ENCODE results near the gene NT5C2. TPM values are rescaled to one million over a fixed set of nuclear protein-coding genes. Genes with fewer than 3 reads are reported as not detected.
"Not testable (repeated sequence)": the region's sequence is repeated elsewhere in the genome, so short reads cannot be mapped to it uniquely, and the experiment has no call there.

The NT5C2 gene
- total and polyA plus RNA-seq, 2 donors (not counting 1 experiment from before 2014, with no cell fraction given), result 38.6 to 80.8 TPM

DNA sequence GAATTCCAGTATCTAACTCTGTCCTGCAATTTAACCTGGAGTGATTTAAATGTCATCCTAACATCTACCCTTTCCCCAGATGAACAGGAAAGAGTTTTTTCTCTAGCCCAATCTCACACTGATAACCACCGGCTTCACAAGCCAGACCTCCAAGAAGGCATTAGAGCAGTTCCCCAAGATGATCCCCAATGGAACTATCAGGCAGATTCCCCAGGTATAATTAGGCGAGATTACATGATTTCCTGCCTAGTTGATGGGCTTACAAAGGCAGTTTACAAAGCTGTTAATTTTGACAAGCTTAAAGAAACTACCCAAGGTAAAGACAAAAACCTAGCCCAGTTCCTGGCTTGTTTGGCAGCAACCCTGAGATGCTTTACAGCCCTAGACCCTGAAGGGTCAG lies 14.1 kb upstream of the NT5C2 start:
- intact Hi-C loops (cut with micrococcal nuclease), result no loop called here
- Mint-ChIP-seq H3K4me1 (no peaks in the 10 kb centered on the region), H3K9me3 (ENCODE audit: insufficient read depth) (no peaks in the 10 kb centered on the region), H3K27me3 (peaks cover 6% of the 10 kb centered on the region), H3K4me3 (no peak overlapping the region), H3K27ac (no peak overlapping the region)
- CTCF ChIA-PET, result no interaction called here
- Histone ChIP-seq H3K4me2 (replicated peaks; ENCODE audit: low read depth, low read length, poor library complexity, severe bottlenecking) (no peak overlapping the region), H3K36me3 (replicated peaks in 1 of 2; ENCODE audit: control extremely low read depth in 1 of 2, control insufficient read depth in 1 of 2, extremely low read depth in 1 of 2, insufficient read depth in 2 of 2, low read length in 1 of 2) (no peaks in the 10 kb centered on the region), H2AFZ (ENCODE audit: insufficient read depth, low read depth, low read length, poor library complexity, severe bottlenecking) (no peak overlapping the region), H3K9ac (ENCODE audit: low read length) (no peak overlapping the region), H3K79me2 (ENCODE audit: control insufficient read depth, insufficient read depth, low read length) (no peaks in the 10 kb centered on the region), H3K27ac (ENCODE audit: low read length in 2 of 2) (no peak overlapping the region), H3K4me1 (ENCODE audit: control insufficient read depth in 2 of 2, insufficient read depth in 2 of 2, low read length in 2 of 2) (no peaks in the 10 kb centered on the region), H3K4me3 (ENCODE audit: control extremely low read depth in 1 of 5, extremely low read depth in 1 of 5, insufficient read depth in 1 of 5, low read depth in 2 of 5, low read length in 4 of 5) (no peak overlapping the region), H3K27me3 (replicated peaks in 1 of 4; ENCODE audit: control extremely low read depth in 1 of 4, control insufficient read depth in 3 of 4, insufficient read depth in 4 of 4, low read length in 3 of 4) (no peaks in the 10 kb centered on the region), H4K20me1 (ENCODE audit: control insufficient read depth, insufficient read depth, low read length, poor library complexity, severe bottlenecking) (no peaks in the 10 kb centered on the region), H3K9me3 (ENCODE audit: control extremely low read depth in 1 of 3, control insufficient read depth in 2 of 3, insufficient read depth in 1 of 3, low read length in 2 of 3) (peaks cover 0 to 28% (median 0%) of the 10 kb centered on the region in 3 donors)
- POLR2A ChIA-PET, result no interaction called here
- DNase-seq (no peak), ATAC-seq (ENCODE audit: low read depth) (no peak)
- no CpG with 5 or more reads among the region's 2 CpGs for WGBS (ENCODE audit: insufficient coverage)
- TF ChIP-seq, protein P1, sequence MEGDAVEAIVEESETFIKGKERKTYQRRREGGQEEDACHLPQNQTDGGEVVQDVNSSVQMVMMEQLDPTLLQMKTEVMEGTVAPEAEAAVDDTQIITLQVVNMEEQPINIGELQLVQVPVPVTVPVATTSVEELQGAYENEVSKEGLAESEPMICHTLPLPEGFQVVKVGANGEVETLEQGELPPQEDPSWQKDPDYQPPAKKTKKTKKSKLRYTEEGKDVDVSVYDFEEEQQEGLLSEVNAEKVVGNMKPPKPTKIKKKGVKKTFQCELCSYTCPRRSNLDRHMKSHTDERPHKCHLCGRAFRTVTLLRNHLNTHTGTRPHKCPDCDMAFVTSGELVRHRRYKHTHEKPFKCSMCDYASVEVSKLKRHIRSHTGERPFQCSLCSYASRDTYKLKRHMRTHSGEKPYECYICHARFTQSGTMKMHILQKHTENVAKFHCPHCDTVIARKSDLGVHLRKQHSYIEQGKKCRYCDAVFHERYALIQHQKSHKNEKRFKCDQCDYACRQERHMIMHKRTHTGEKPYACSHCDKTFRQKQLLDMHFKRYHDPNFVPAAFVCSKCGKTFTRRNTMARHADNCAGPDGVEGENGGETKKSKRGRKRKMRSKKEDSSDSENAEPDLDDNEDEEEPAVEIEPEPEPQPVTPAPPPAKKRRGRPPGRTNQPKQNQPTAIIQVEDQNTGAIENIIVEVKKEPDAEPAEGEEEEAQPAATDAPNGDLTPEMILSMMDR (IDR thresholded peaks at IDR 0.05), result no peak
- TF ChIP-seq EZH2 (IDR thresholded peaks at IDR 0.05; ENCODE audit: borderline replicate concordance, insufficient read depth, low read depth, low read length, poor library complexity, severe bottlenecking), result no peak

- H3K9ac ChIP-seq (ENCODE audit: low read length); H3K27ac ChIP-seq (ENCODE audit: low read length in 2 of 2); H3K79me2 ChIP-seq (ENCODE audit: control insufficient read depth, insufficient read depth, low read length); H3K4me1 ChIP-seq (ENCODE audit: control insufficient read depth in 2 of 2, insufficient read depth in 2 of 2, low read length in 2 of 2); intact Hi-C loops (cut with micrococcal nuclease); H4K20me1 ChIP-seq (ENCODE audit: control insufficient read depth, insufficient read depth, low read length, poor library complexity, severe bottlenecking); ATAC-seq (ENCODE audit: low read depth); DNase-seq; H3K36me3 ChIP-seq (replicated peaks in 1 of 2; ENCODE audit: control extremely low read depth in 1 of 2, control insufficient read depth in 1 of 2, extremely low read depth in 1 of 2, insufficient read depth in 2 of 2, low read length in 1 of 2); H3K9me3 Mint-ChIP-seq (ENCODE audit: insufficient read depth); H2AFZ ChIP-seq (ENCODE audit: insufficient read depth, low read depth, low read length, poor library complexity, severe bottlenecking); H3K4me1 Mint-ChIP-seq; H3K27me3 Mint-ChIP-seq; CTCF ChIA-PET; H3K27me3 ChIP-seq (replicated peaks in 1 of 4; ENCODE audit: control extremely low read depth in 1 of 4, control insufficient read depth in 3 of 4, insufficient read depth in 4 of 4, low read length in 3 of 4); POLR2A ChIA-PET; H3K4me3 ChIP-seq (ENCODE audit: control extremely low read depth in 1 of 5, extremely low read depth in 1 of 5, insufficient read depth in 1 of 5, low read depth in 2 of 5, low read length in 4 of 5); H3K27ac Mint-ChIP-seq; H3K4me3 Mint-ChIP-seq; H3K4me2 ChIP-seq (replicated peaks; ENCODE audit: low read depth, low read length, poor library complexity, severe bottlenecking): not testable (repeated sequence)
- WGBS (ENCODE audit: insufficient coverage), result 93% methylated on average over 2 of the region's 3 CpGs
- H3K9me3 ChIP-seq (ENCODE audit: control extremely low read depth in 1 of 3, control insufficient read depth in 2 of 3, insufficient read depth in 1 of 3, low read length in 2 of 3), result peaks cover 0 to 28% (median 0%) of the 10 kb centered on the region in 3 donors
Observed at GRCh38 chr10:103206715-103207114, 13.6 kb upstream of the NT5C2 start.

- DNase-seq; H3K27ac ChIP-seq (ENCODE audit: low read length in 2 of 2); H3K36me3 ChIP-seq (replicated peaks in 1 of 2; ENCODE audit: control extremely low read depth in 1 of 2, control insufficient read depth in 1 of 2, extremely low read depth in 1 of 2, insufficient read depth in 2 of 2, low read length in 1 of 2); H3K27me3 ChIP-seq (replicated peaks in 1 of 4; ENCODE audit: control extremely low read depth in 1 of 4, control insufficient read depth in 3 of 4, insufficient read depth in 4 of 4, low read length in 3 of 4); H3K4me3 Mint-ChIP-seq; H3K79me2 ChIP-seq (ENCODE audit: control insufficient read depth, insufficient read depth, low read length); H3K9ac ChIP-seq (ENCODE audit: low read length); H2AFZ ChIP-seq (ENCODE audit: insufficient read depth, low read depth, low read length, poor library complexity, severe bottlenecking); H3K4me1 Mint-ChIP-seq; intact Hi-C loops (cut with micrococcal nuclease); H3K27ac Mint-ChIP-seq; H4K20me1 ChIP-seq (ENCODE audit: control insufficient read depth, insufficient read depth, low read length, poor library complexity, severe bottlenecking); CTCF ChIA-PET; H3K4me2 ChIP-seq (replicated peaks; ENCODE audit: low read depth, low read length, poor library complexity, severe bottlenecking); POLR2A ChIA-PET; ATAC-seq (ENCODE audit: low read depth); H3K9me3 Mint-ChIP-seq (ENCODE audit: insufficient read depth); H3K27me3 Mint-ChIP-seq; H3K4me1 ChIP-seq (ENCODE audit: control insufficient read depth in 2 of 2, insufficient read depth in 2 of 2, low read length in 2 of 2); H3K4me3 ChIP-seq (ENCODE audit: control extremely low read depth in 1 of 5, extremely low read depth in 1 of 5, insufficient read depth in 1 of 5, low read depth in 2 of 5, low read length in 4 of 5): not testable (repeated sequence)
- H3K9me3 ChIP-seq (ENCODE audit: control extremely low read depth in 1 of 3, control insufficient read depth in 2 of 3, insufficient read depth in 1 of 3, low read length in 2 of 3), result peaks cover 0 to 20% (median 0%) of the 10 kb centered on the region in 3 donors
- WGBS (ENCODE audit: insufficient coverage), result 86% methylated on average over 4 of the region's 4 CpGs
Observed at GRCh38 chr10:103205401-103205800, 12.3 kb upstream of the NT5C2 start.

All from B cell (primary cell).